Osteoblast (primary cell): ENCODE data around the gene PLBD2. TPM values are rescaled to one million over a fixed set of nuclear protein-coding genes. Genes with fewer than 3 reads are reported as not detected.

ENCODE experiments used
- DNase-seq: peaks from one replicate; pipeline ENCODE4 v3.0.0; 2011; ENCODE audit warnings: low spot score, mixed read lengths; ENCODE audit not compliant: insufficient read length; ENCODE audit errors: missing footprints
- H2AFZ ChIP-seq: 2 replicates; pipeline ENCODE4 v1.6.0; 2011; ENCODE audit warnings: mild to moderate bottlenecking, low read length
- H3K27ac ChIP-seq: 2 replicates; pipeline ENCODE4 v1.5.1; 2011; ENCODE audit warnings: mild to moderate bottlenecking, low read depth, low read length, moderate library complexity
- H3K27me3 ChIP-seq: 2 replicates; pipeline ENCODE4 v1.6.0; 2012; ENCODE audit warnings: mild to moderate bottlenecking, control low read depth, inconsistent platforms, low read length, moderate library complexity; ENCODE audit not compliant: insufficient read depth
- H3K36me3 ChIP-seq: 2 replicates; pipeline ENCODE4 v1.5.1; 2011; ENCODE audit warnings: mild to moderate bottlenecking, low read length, control low read depth, moderate library complexity; ENCODE audit not compliant: insufficient read depth
- H3K4me1 ChIP-seq: 2 replicates; pipeline ENCODE4 v1.5.1; 2011; ENCODE audit warnings: mild to moderate bottlenecking, low read length, control low read depth, moderate library complexity; ENCODE audit not compliant: insufficient read depth
- H3K4me2 ChIP-seq: 2 replicates; pipeline ENCODE4 v1.6.0; 2011; ENCODE audit warnings: mild to moderate bottlenecking, low read length; ENCODE audit not compliant: insufficient read depth
- H3K4me3 ChIP-seq: fragments of 200-600 bp; sonication (generic); 3 replicates; pipeline ENCODE4 v1.5.1; 2012; ENCODE audit warnings: mild to moderate bottlenecking, low read length, inconsistent platforms; ENCODE audit not compliant: insufficient read depth
- H3K79me2 ChIP-seq: 2 replicates; pipeline ENCODE4 v1.6.0; 2012; ENCODE audit warnings: mild to moderate bottlenecking, low read length, control low read depth, inconsistent platforms; ENCODE audit not compliant: insufficient read depth
- H3K9me3 ChIP-seq: 2 replicates; pipeline ENCODE4 v1.5.1; 2011; ENCODE audit warnings: low read depth, low read length, control low read depth
- H4K20me1 ChIP-seq: 2 replicates; pipeline ENCODE4 v1.6.0; 2012; ENCODE audit warnings: mild to moderate bottlenecking, low read length, control low read depth; ENCODE audit not compliant: insufficient read depth
- CTCF ChIP-seq: IDR thresholded peaks from 2 replicates; pipeline ENCODE4 v1.5.1; 2011; ENCODE audit warnings: mild to moderate bottlenecking, low read depth, low read length, moderate library complexity; ENCODE audit errors: extremely low read depth
- total RNA-seq: library from RNA; depleted of rRNA; stranded (reverse); fragments of >200 nt; gene quantifications from 2 replicates; pipeline ENCODE4 v1.2.3, GENCODE V29; 2012

The PLBD2 gene
- total RNA-seq, 1 donor: 69.1 TPM

- no peak overlapping the region for H3K4me3 ChIP-seq
- H3K4me2 ChIP-seq: no peak overlapping the region
- DNase-seq: no peak
- TF ChIP-seq CTCF: no peak
- H4K20me1 ChIP-seq: no peaks in the 10 kb centered on the region
- peaks cover 8% of the 10 kb centered on the region for H3K36me3 ChIP-seq
- no peak overlapping the region for H3K27ac ChIP-seq
- no peaks in the 10 kb centered on the region for H3K4me1 ChIP-seq
- no peaks in the 10 kb centered on the region for H3K9me3 ChIP-seq
- no peaks in the 10 kb centered on the region for H3K27me3 ChIP-seq
- H2AFZ ChIP-seq: no peak overlapping the region
- H3K79me2 ChIP-seq: no peaks in the 10 kb centered on the region
Measured at GRCh38 chr12:113391650-113392337, 33.4 kb downstream of the PLBD2 start.

- no peaks in the 10 kb centered on the region for H4K20me1 ChIP-seq
- DNase-seq: peak; percentile 50
- no peak overlapping the region for H2AFZ ChIP-seq
- H3K9me3 ChIP-seq: no peaks in the 10 kb centered on the region
- no peak overlapping the region for H3K27ac ChIP-seq
- H3K27me3 ChIP-seq: no peaks in the 10 kb centered on the region
- TF ChIP-seq CTCF: no peak
- H3K36me3 ChIP-seq: peaks cover 3% of the 10 kb centered on the region
- no peaks in the 10 kb centered on the region for H3K4me1 ChIP-seq
- H3K4me2 ChIP-seq: no peak overlapping the region
- H3K4me3 ChIP-seq: no peak overlapping the region
- H3K79me2 ChIP-seq: no peaks in the 10 kb centered on the region
Measured at GRCh38 chr12:113392520-113392919, 34.1 kb downstream of the PLBD2 start.

- no peak overlapping the region for H3K4me3 ChIP-seq
- H3K27ac ChIP-seq: no peak overlapping the region
- no peaks in the 10 kb centered on the region for H4K20me1 ChIP-seq
- H2AFZ ChIP-seq: no peak overlapping the region
- H3K79me2 ChIP-seq: no peaks in the 10 kb centered on the region
- no peaks in the 10 kb centered on the region for H3K9me3 ChIP-seq
- no peak for TF ChIP-seq CTCF
- no peaks in the 10 kb centered on the region for H3K4me1 ChIP-seq
- H3K27me3 ChIP-seq: no peaks in the 10 kb centered on the region
- no peak overlapping the region for H3K4me2 ChIP-seq
- no peaks in the 10 kb centered on the region for H3K36me3 ChIP-seq
- DNase-seq: peak; percentile 75
Measured at GRCh38 chr12:113392988-113393579, 34.7 kb downstream of the PLBD2 start.

GRCh38 chr12:113393749-113394148 lies 35.4 kb downstream of the PLBD2 start:
- no peak overlapping the region for H3K4me2 ChIP-seq
- no peaks in the 10 kb centered on the region for H3K4me1 ChIP-seq
- H3K9me3 ChIP-seq: no peaks in the 10 kb centered on the region
- TF ChIP-seq CTCF: no peak
- H3K4me3 ChIP-seq: no peak overlapping the region
- peak; percentile 77 for DNase-seq
- no peaks in the 10 kb centered on the region for H4K20me1 ChIP-seq
- H3K27me3 ChIP-seq: no peaks in the 10 kb centered on the region
- no peaks in the 10 kb centered on the region for H3K79me2 ChIP-seq
- no peaks in the 10 kb centered on the region for H3K36me3 ChIP-seq
- H2AFZ ChIP-seq: no peak overlapping the region
- H3K27ac ChIP-seq: no peak overlapping the region
